GM06990 (cell line): ENCODE measurements around the gene RBM17.

Source experiments
- DNase-seq: peaks from one replicate; pipeline ENCODE4 v3.0.0-alpha.2; 2011; ENCODE audit not compliant: insufficient read length; ENCODE audit errors: extremely low read depth
- H3K27me3 ChIP-seq: replicated peaks from 2 replicates; pipeline ENCODE4 v1.6.0; 2011; ENCODE audit warnings: low read length; ENCODE audit not compliant: control insufficient read depth, insufficient read depth
- H3K36me3 ChIP-seq: 2 replicates; pipeline ENCODE4 v1.5.1; 2011; ENCODE audit warnings: low read length; ENCODE audit not compliant: control insufficient read depth, insufficient read depth
- H3K4me3 ChIP-seq: replicated peaks from 2 replicates; pipeline ENCODE4 v1.5.1; 2011; ENCODE audit warnings: low read depth, mild to moderate bottlenecking, control low read depth, low read length
- CTCF ChIP-seq: IDR thresholded peaks from 2 replicates; pipeline ENCODE4 v1.5.1; 2011; ENCODE audit warnings: low read length, control low read depth, mild to moderate bottlenecking, inconsistent platforms; ENCODE audit not compliant: insufficient read depth, poor library complexity, severe bottlenecking

RBM17 gene

GRCh38 chr10:6089334-6090219 lies 743 bp downstream of the RBM17 start:
- TF ChIP-seq CTCF, result no peak
- DNase-seq, result peak; percentile 48
- H3K27me3 ChIP-seq, result no peaks in the 10 kb centered on the region
- no peaks in the 10 kb centered on the region for H3K36me3 ChIP-seq
- peak overlapping the region; percentile 77 for H3K4me3 ChIP-seq

- no peak for DNase-seq
- Histone ChIP-seq H3K4me3 (no peak overlapping the region), H3K27me3 (no peaks in the 10 kb centered on the region), H3K36me3 (no peaks in the 10 kb centered on the region; the same call in none of the 2 replicates)
- TF ChIP-seq CTCF, result no peak
Measured at GRCh38 chr10:6091630-6092029, 2.8 kb downstream of the RBM17 start.

- TF ChIP-seq CTCF, result no peak
- Histone ChIP-seq H3K27me3 (no peaks in the 10 kb centered on the region), H3K36me3 (peaks cover 3% of the 10 kb centered on the region), H3K4me3 (no peak overlapping the region)
- no peak for DNase-seq
Measured at GRCh38 chr10:6092731-6093130, 3.9 kb downstream of the RBM17 start.

GRCh38 chr10:6095810-6096570 lies 7.2 kb downstream of the RBM17 start:
- Histone ChIP-seq H3K4me3 (no peak overlapping the region), H3K27me3 (no peaks in the 10 kb centered on the region), H3K36me3 (peaks cover 3% of the 10 kb centered on the region)
- no peak for TF ChIP-seq CTCF
- DNase-seq, result no peak

GRCh38 chr10:6097063-6097462 lies 8.2 kb downstream of the RBM17 start:
- no peak for DNase-seq
- Histone ChIP-seq H3K27me3 (no peaks in the 10 kb centered on the region), H3K4me3 (no peak overlapping the region), H3K36me3 (peaks cover 4% of the 10 kb centered on the region)
- no peak for TF ChIP-seq CTCF
